Astrocyte (in vitro differentiated cells and primary cell): ENCODE data around the gene PRKCH. TPM values are rescaled to one million over a fixed set of nuclear protein-coding genes. Genes with fewer than 3 reads are reported as not detected.

Experiments
- DNase-seq: peaks from one replicate; pipeline ENCODE4 v3.0.0-alpha.2; 2010; ENCODE audit warnings: low read depth
- FAIRE-seq: peaks from 2 replicates; lab custom pipeline; 2011; peaks lifted over from hg19 to GRCh38; lab: Jason Lieb, UNC
- H2AFZ ChIP-seq: 2 replicates; pipeline ENCODE4 v1.6.0; 2012; ENCODE audit warnings: low read depth, low read length, inconsistent platforms
- H3K27ac ChIP-seq: 2 replicates; pipeline ENCODE4 v1.5.1; 2011; ENCODE audit warnings: low read depth, low read length, inconsistent platforms
- H3K27me3 ChIP-seq: 2 replicates; pipeline ENCODE4 v1.6.0; 2011; ENCODE audit warnings: low read length, inconsistent platforms; ENCODE audit not compliant: insufficient read depth
- H3K36me3 ChIP-seq: 2 replicates; pipeline ENCODE4 v1.5.1; 2011; ENCODE audit warnings: low read length, inconsistent platforms; ENCODE audit not compliant: insufficient read depth
- H3K4me1 ChIP-seq: 2 replicates; pipeline ENCODE4 v1.5.1; 2011; ENCODE audit warnings: low read length, inconsistent platforms; ENCODE audit not compliant: insufficient read depth
- H3K4me2 ChIP-seq: 2 replicates; pipeline ENCODE4 v1.6.0; 2012; ENCODE audit warnings: low read length, inconsistent platforms
- H3K4me3 ChIP-seq: 2 replicates; pipeline ENCODE4 v1.5.1; 2011; ENCODE audit warnings: low read depth, mild to moderate bottlenecking, low read length, inconsistent platforms; ENCODE audit not compliant: insufficient read depth
- H3K79me2 ChIP-seq: 2 replicates; pipeline ENCODE4 v1.6.0; 2012; ENCODE audit warnings: mild to moderate bottlenecking, low read length, inconsistent platforms; ENCODE audit not compliant: insufficient read depth
- H3K9ac ChIP-seq: 2 replicates; pipeline ENCODE4 v1.6.0; 2012; ENCODE audit warnings: mild to moderate bottlenecking, low read length, inconsistent platforms
- H3K9me3 ChIP-seq: 2 replicates; pipeline ENCODE4 v1.5.1; 2012; ENCODE audit warnings: low read depth, mild to moderate bottlenecking, low read length, inconsistent platforms; ENCODE audit not compliant: insufficient read depth
- H4K20me1 ChIP-seq: 2 replicates; pipeline ENCODE4 v1.6.0; 2012; ENCODE audit warnings: low read length, inconsistent platforms; ENCODE audit not compliant: insufficient read depth
- H3K27ac Mint-ChIP-seq: one replicate; pipeline ENCODE4 v1.8.0; 2021; ENCODE audit warnings: mild to moderate bottlenecking, mixed read lengths; ENCODE audit not compliant: unreplicated experiment
- H3K27me3 Mint-ChIP-seq: one replicate; pipeline ENCODE4 v1.8.0; 2021; ENCODE audit warnings: low read depth, mixed read lengths; ENCODE audit not compliant: unreplicated experiment
- H3K36me3 Mint-ChIP-seq: one replicate; pipeline ENCODE4 v1.8.0; 2021; ENCODE audit warnings: low read depth, mixed read lengths; ENCODE audit not compliant: unreplicated experiment
- H3K4me1 Mint-ChIP-seq: one replicate; pipeline ENCODE4 v1.8.0; 2021; ENCODE audit warnings: low read depth, mixed read lengths; ENCODE audit not compliant: unreplicated experiment
- H3K4me3 Mint-ChIP-seq: one replicate; pipeline ENCODE4 v1.8.0; 2021; ENCODE audit warnings: mild to moderate bottlenecking, moderate library complexity, mixed read lengths; ENCODE audit not compliant: unreplicated experiment
- H3K9me3 Mint-ChIP-seq: one replicate; pipeline ENCODE4 v1.8.0; 2021; ENCODE audit warnings: mild to moderate bottlenecking, mixed read lengths; ENCODE audit not compliant: unreplicated experiment
- EZH2 ChIP-seq: IDR thresholded peaks from 2 replicates; pipeline ENCODE4 v1.6.1; 2012; ENCODE audit warnings: mild to moderate bottlenecking, low read length, inconsistent platforms; ENCODE audit not compliant: insufficient read depth
- total RNA-seq: library from RNA; stranded (reverse); gene quantifications from 2 replicates; pipeline ENCODE4 v1.2.1, GENCODE V29; 2021
- TF ChIP-seq, protein P1 (sequence below): IDR thresholded peaks from 2 replicates; pipeline ENCODE4 v1.5.1; 2011; ENCODE audit warnings: low read depth, mild to moderate bottlenecking, inconsistent platforms, low read length, moderate library complexity; ENCODE audit not compliant: insufficient read depth

PRKCH gene
- total RNA-seq, 1 donor from 2014 or later = 6.0 TPM

GRCh38 chr14:61560323-61560722, 238.9 kb downstream of the PRKCH start:
- Mint-ChIP-seq H3K4me3 (no peak overlapping the region), H3K36me3 (peaks cover 5% of the 10 kb centered on the region), H3K27ac (peak overlapping the region; percentile 100), H3K9me3 (no peaks in the 10 kb centered on the region), H3K4me1 (peaks cover 65% of the 10 kb centered on the region), H3K27me3 (no peaks in the 10 kb centered on the region)
- Histone ChIP-seq H3K27me3 (no peaks in the 10 kb centered on the region), H3K9ac (peak overlapping the region; percentile 80), H3K79me2 (no peaks in the 10 kb centered on the region), H3K4me1 (peaks cover 61% of the 10 kb centered on the region), H2AFZ (no peak overlapping the region), H3K9me3 (no peaks in the 10 kb centered on the region), H3K4me3 (no peak overlapping the region), H4K20me1 (no peaks in the 10 kb centered on the region), H3K27ac (peak overlapping the region; percentile 99), H3K36me3 (no peaks in the 10 kb centered on the region), H3K4me2 (no peak overlapping the region)
- TF ChIP-seq, protein P1, sequence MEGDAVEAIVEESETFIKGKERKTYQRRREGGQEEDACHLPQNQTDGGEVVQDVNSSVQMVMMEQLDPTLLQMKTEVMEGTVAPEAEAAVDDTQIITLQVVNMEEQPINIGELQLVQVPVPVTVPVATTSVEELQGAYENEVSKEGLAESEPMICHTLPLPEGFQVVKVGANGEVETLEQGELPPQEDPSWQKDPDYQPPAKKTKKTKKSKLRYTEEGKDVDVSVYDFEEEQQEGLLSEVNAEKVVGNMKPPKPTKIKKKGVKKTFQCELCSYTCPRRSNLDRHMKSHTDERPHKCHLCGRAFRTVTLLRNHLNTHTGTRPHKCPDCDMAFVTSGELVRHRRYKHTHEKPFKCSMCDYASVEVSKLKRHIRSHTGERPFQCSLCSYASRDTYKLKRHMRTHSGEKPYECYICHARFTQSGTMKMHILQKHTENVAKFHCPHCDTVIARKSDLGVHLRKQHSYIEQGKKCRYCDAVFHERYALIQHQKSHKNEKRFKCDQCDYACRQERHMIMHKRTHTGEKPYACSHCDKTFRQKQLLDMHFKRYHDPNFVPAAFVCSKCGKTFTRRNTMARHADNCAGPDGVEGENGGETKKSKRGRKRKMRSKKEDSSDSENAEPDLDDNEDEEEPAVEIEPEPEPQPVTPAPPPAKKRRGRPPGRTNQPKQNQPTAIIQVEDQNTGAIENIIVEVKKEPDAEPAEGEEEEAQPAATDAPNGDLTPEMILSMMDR = no peak
- TF ChIP-seq EZH2 = no peak
- FAIRE-seq = no peak
- DNase-seq = no peak

- Mint-ChIP-seq H3K27me3 (no peaks in the 10 kb centered on the region), H3K4me3 (no peak overlapping the region), H3K27ac (peak overlapping the region; percentile 100), H3K4me1 (peaks cover 64% of the 10 kb centered on the region), H3K9me3 (no peaks in the 10 kb centered on the region), H3K36me3 (peaks cover 5% of the 10 kb centered on the region)
- peak overlapping the region; percentile 99 for H3K27ac ChIP-seq
- peaks cover 63% of the 10 kb centered on the region for H3K4me1 ChIP-seq
- H3K9ac ChIP-seq = peak overlapping the region; percentile 80
- no peak overlapping the region for H2AFZ ChIP-seq
- no peaks in the 10 kb centered on the region for H3K36me3 ChIP-seq
- peak overlapping the region; percentile 77 for H3K4me2 ChIP-seq
- no peaks in the 10 kb centered on the region for H3K27me3 ChIP-seq
- FAIRE-seq (no peak), DNase-seq (peak; percentile 61)
- no peak overlapping the region for H3K4me3 ChIP-seq
- no peaks in the 10 kb centered on the region for H4K20me1 ChIP-seq
- TF ChIP-seq EZH2 = no peak
- TF ChIP-seq, protein P1 = no peak
- H3K9me3 ChIP-seq = no peaks in the 10 kb centered on the region
- no peaks in the 10 kb centered on the region for H3K79me2 ChIP-seq
Measured at GRCh38 chr14:61561104-61561503, 239.7 kb downstream of the PRKCH start.

DNA sequence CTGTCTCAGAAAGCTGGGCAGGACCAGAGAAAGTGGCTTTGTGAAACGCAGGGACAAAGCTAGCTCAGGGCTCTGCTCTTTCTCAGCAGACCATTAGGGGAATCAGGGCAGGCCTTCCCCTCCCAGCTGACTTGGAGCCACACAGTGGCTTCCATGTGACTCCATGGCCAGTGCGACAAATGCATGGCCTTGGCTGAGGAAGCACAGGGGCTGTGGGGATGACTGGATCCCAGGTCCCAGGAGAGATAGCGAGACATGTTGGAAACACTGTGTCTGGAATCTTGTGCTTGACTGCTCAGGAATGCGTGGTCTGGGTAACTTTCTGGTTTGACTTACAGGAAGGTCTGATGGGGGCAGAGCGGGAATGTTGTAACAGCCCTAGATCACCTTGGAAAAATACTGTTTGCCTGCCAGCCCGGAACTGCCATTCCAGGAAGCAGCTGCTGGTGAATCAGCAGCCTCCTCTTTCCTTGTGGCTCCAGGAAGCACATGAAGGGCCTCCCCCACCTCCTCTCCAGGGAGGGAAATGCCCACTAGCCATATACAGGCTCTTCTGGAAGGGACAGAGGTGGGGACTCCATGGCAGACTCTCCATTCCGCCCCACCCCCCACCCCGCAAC, 240.4 kb downstream of the PRKCH start:
- Mint-ChIP-seq H3K9me3 (no peaks in the 10 kb centered on the region), H3K4me3 (no peak overlapping the region), H3K27ac (peak overlapping the region; percentile 100), H3K36me3 (peaks cover 5% of the 10 kb centered on the region), H3K27me3 (no peaks in the 10 kb centered on the region), H3K4me1 (peaks cover 70% of the 10 kb centered on the region)
- Histone ChIP-seq H3K36me3 (no peaks in the 10 kb centered on the region), H4K20me1 (no peaks in the 10 kb centered on the region), H3K4me2 (peak overlapping the region; percentile 77), H2AFZ (no peak overlapping the region), H3K9ac (peak overlapping the region; percentile 80), H3K79me2 (no peaks in the 10 kb centered on the region), H3K4me1 (peaks cover 69% of the 10 kb centered on the region), H3K27me3 (no peaks in the 10 kb centered on the region), H3K27ac (peak overlapping the region; percentile 99), H3K4me3 (no peak overlapping the region), H3K9me3 (no peaks in the 10 kb centered on the region)
- FAIRE-seq = peak; percentile 62
- DNase-seq = peak; percentile 100
- TF ChIP-seq, protein P1 = no peak
- no peak for TF ChIP-seq EZH2
